Loucy (cell line): Measurements from ENCODE around the gene CNDP2.

Source experiments
- H2AFZ ChIP-seq: fragments of 200-600 bp; sonication (generic); 2 replicates; pipeline ENCODE4 v1.6.0; 2016; ENCODE audit warnings: antibody characterized with exemption, mild to moderate bottlenecking, low read length, moderate library complexity
- H3F3A ChIP-seq: fragments of 200-600 bp; 2 replicates; pipeline ENCODE4 v1.6.0; 2016; ENCODE audit warnings: antibody characterized with exemption, low read depth, mild to moderate bottlenecking
- H3K27me3 ChIP-seq: fragments of 200-600 bp; sonication (generic); 2 replicates; pipeline ENCODE4 v1.6.1; 2014; ENCODE audit warnings: low read length, mild to moderate bottlenecking; ENCODE audit not compliant: insufficient read depth, poor library complexity, severe bottlenecking
- H3K36me3 ChIP-seq: fragments of 200-600 bp; sonication (generic); 2 replicates; pipeline ENCODE4 v1.6.1; 2016; ENCODE audit warnings: low read length; ENCODE audit not compliant: insufficient read depth
- H3K4me1 ChIP-seq: fragments of 200-600 bp; sonication (generic); 2 replicates; pipeline ENCODE4 v1.5.1; 2014; ENCODE audit warnings: low read length, mild to moderate bottlenecking; ENCODE audit not compliant: insufficient read depth, poor library complexity, severe bottlenecking
- H3K4me2 ChIP-seq: fragments of 200-600 bp; sonication (generic); 2 replicates; pipeline ENCODE4 v1.6.0; 2014; ENCODE audit warnings: antibody characterized with exemption, low read length, low read depth, mild to moderate bottlenecking; ENCODE audit not compliant: poor library complexity, severe bottlenecking
- H3K4me3 ChIP-seq: fragments of 200-600 bp; sonication (generic); 2 replicates; pipeline ENCODE4 v1.5.1; 2014; ENCODE audit warnings: low read length, mild to moderate bottlenecking, mixed read lengths; ENCODE audit not compliant: poor library complexity, severe bottlenecking
- H3K79me2 ChIP-seq: fragments of 200-600 bp; sonication (generic); 2 replicates; pipeline ENCODE4 v1.6.1; 2014; ENCODE audit warnings: low read length; ENCODE audit not compliant: insufficient read depth
- H3K9ac ChIP-seq: fragments of 200-600 bp; sonication (generic); 2 replicates; pipeline ENCODE4 v1.6.0; 2014; ENCODE audit warnings: mild to moderate bottlenecking, low read depth, low read length, moderate library complexity; ENCODE audit not compliant: poor library complexity, severe bottlenecking
- H3K9me2 ChIP-seq: fragments of 200-600 bp; sonication (generic); replicated peaks from 2 replicates; pipeline ENCODE4 v1.6.1; 2016; ENCODE audit warnings: low read depth, low read length, mixed read lengths
- H3K9me3 ChIP-seq: fragments of 200-600 bp; sonication (generic); 2 replicates; pipeline ENCODE4 v1.6.1; 2014; ENCODE audit warnings: mild to moderate bottlenecking, antibody characterized with exemption, low read length, low read depth; ENCODE audit not compliant: insufficient read depth
- H4K20me1 ChIP-seq: fragments of 200-600 bp; sonication (generic); 2 replicates; pipeline ENCODE4 v1.6.0; 2014; ENCODE audit warnings: antibody characterized with exemption, low read length, mild to moderate bottlenecking; ENCODE audit not compliant: insufficient read depth, poor library complexity, severe bottlenecking
- CTCF ChIP-seq: fragments of 200-600 bp; sonication (generic); conservative IDR thresholded peaks from 2 replicates; pipeline ENCODE4 v1.5.1; 2014; ENCODE audit warnings: mild to moderate bottlenecking, antibody characterized with exemption, low read length
- EZH2phosphoT487 ChIP-seq: fragments of 200-600 bp; IDR thresholded peaks from 2 replicates; pipeline ENCODE4 v1.6.1; 2018; ENCODE audit warnings: antibody characterized with exemption, mild to moderate bottlenecking, moderate library complexity, borderline replicate concordance

The CNDP2 gene

GRCh38 chr18:74571895-74572680 lies 75.9 kb downstream of the CNDP2 start:
- Histone ChIP-seq H2AFZ (no peak overlapping the region), H3K9me3 (no peaks in the 10 kb centered on the region), H3K27me3 (peaks cover 7% of the 10 kb centered on the region), H3K36me3 (no peaks in the 10 kb centered on the region), H3K79me2 (no peaks in the 10 kb centered on the region), H3K4me2 (no peak overlapping the region), H3K9ac (no peak overlapping the region), H4K20me1 (no peaks in the 10 kb centered on the region), H3K4me3 (no peak overlapping the region), H3K9me2 (no peaks in the 10 kb centered on the region), H3K4me1 (no peaks in the 10 kb centered on the region), H3F3A (no peaks in the 10 kb centered on the region)
- no peak for TF ChIP-seq CTCF
- no peak for TF ChIP-seq EZH2phosphoT487

- Histone ChIP-seq H3K9ac (no peak overlapping the region), H3K4me2 (no peak overlapping the region), H3K36me3 (no peaks in the 10 kb centered on the region), H3K9me3 (no peaks in the 10 kb centered on the region), H3K4me1 (no peaks in the 10 kb centered on the region), H3K4me3 (no peak overlapping the region), H3K79me2 (no peaks in the 10 kb centered on the region), H3K27me3 (peaks cover 6% of the 10 kb centered on the region), H3F3A (no peaks in the 10 kb centered on the region), H2AFZ (no peak overlapping the region), H4K20me1 (no peaks in the 10 kb centered on the region), H3K9me2 (no peaks in the 10 kb centered on the region)
- no peak for TF ChIP-seq EZH2phosphoT487
- TF ChIP-seq CTCF = no peak
These were observed 76.9 kb downstream of the CNDP2 start for GRCh38 chr18:74573053-74573452.
